Stimulated activated CD4-positive, alpha-beta T cell treated with anti-CD3 and anti-CD28 coated beads, Interleukin-2, amount 100 ng/mL, for 24 hours (primary cell): ENCODE measurements around the gene GRB7.
"Not testable (repeated sequence)": the region's sequence is repeated elsewhere in the genome, so short reads cannot be mapped to it uniquely, and the experiment has no call there.

Source experiments
- DNase-seq, 2 donors: peaks; one replicate each; pipeline ENCODE4 v3.0.0-alpha.2; 2020

GRB7 gene

GRCh38 chr17:39737760-39738567 is at the start of gene GRB7:
GRB7 (plus strand) TSS chr17:39737938; CDS start chr17:39742302, 4,364 bp downstream.
- DNase-seq, result no peak

GRCh38 chr17:39688475-39688835 is 49.3 kb upstream of the GRB7 start:
- DNase-seq, result no peak

DNA sequence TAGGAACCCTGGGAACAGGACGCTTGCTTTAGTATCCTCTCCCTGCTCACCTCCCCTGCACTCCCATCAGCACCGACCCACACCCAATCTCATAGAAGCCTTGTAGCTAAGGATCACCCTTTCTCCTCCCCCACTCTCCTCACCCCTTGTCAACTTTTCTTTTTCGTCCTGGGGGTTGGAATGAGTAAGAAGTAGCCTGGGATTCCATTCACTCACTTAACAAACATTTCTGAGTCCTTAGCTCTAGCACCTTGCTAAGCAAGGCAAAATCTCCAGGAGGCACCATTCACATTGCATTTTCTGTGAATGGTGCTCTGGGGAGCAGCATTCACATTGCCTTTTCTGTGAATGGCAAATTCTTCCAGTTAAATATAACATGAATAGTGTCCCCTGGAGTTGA is 48.8 kb upstream of the GRB7 start:
- no peak for DNase-seq

DNA sequence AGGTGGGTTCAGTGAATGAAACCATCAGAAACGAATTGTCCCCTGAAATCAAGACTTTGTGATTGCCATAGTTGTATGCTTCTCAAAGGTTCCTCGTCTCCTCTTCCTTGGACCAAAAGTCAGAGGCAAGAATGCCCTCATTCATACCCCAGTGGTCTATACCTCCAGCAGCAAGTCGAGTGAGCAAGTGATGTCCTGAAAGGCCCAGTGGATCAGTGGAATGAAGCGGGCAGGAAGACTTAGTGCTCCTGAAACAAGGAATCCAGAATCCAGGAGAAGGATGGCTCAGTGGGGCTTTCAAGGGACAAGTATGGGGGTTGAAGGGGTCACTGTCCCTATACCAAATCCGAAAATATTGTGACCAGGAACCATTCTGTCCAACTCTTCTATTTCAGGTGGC is 43.1 kb upstream of the GRB7 start:
- no peak for DNase-seq

DNA sequence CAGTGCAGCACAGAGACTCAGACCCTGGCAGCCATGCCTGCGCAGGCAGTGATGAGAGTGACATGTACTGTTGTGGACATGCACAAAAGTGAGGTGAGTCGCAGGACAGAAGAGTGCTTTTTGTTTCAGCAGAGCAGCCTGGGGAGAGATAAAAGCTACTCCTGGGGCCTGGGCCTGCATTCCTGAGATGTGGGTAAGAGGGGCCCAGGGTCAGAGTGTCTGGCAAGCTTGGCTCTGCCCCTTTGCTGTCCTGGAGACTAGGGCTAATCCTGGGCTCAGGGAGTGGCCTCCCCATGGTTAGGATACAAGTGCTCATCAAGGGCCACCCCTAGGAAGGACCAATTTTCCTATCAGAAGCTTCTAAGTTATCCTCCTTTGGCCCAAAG is 42.7 kb upstream of the GRB7 start:
- DNase-seq, result no peak

- DNase-seq, result no peak
These were observed 41.0 kb upstream of the GRB7 start for GRCh38 chr17:39696731-39697130.

DNA sequence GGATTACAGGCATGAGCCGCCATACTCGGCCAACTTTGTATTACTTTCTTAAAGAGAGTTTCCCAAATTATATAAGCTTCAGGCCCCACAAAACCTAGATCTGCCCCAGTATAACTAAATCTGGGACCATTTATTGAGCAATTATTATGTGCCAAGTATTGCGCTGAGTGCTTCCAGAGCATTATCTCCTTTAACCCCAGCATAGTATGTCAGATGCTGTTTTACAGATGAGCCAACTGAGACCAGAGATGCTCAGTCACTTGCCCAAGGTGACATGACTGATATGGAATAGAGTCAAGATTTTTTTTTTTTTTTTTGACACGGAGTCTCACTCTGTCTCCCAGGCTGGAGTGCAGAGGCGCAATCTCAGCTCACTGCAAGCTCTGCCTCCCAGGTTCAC is 39.8 kb upstream of the GRB7 start:
- DNase-seq, result no peak

DNA sequence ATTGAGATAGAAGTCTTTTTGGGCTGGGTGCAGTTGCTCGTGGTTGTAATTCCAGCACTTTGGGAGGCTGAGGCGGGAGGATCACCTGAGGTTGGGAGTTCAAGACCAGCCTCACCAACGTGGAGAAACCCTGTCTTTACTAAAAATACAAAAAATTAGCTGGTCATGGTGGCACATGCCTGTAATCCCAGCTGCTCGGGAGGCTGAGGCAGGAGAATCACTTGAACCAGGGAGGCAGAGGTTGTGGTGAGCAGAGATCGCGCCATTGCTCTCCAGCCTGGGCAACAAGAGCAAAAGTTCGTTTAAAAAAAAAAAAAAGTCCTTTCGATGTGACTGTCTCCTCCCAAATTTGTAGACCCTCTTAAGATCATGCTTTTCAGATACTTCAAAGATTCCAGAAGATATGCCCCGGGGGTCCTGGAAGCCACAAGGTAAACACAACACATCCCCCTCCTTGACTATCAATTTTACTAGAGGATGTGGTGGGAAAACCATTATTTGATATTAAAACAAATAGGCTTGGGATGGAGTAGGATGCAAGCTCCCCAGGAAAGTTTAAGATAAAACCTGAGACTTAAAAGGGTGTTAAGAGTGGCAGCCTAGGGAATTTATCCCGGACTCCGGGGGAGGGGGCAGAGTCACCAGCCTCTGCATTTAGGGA is 38.5 kb upstream of the GRB7 start:
- not testable (repeated sequence) for DNase-seq

GRCh38 chr17:39699818-39700147 is 38.0 kb upstream of the GRB7 start, which contains the start of gene ERBB2:
ERBB2 (plus strand) TSS chr17:39700064; CDS start chr17:39700239, 175 bp downstream.
- no peak for DNase-seq

- DNase-seq, result no peak
These were observed 37.4 kb upstream of the GRB7 start for GRCh38 chr17:39700148-39700987.

GRCh38 chr17:39701012-39701783 is 36.5 kb upstream of the GRB7 start:
- DNase-seq, result no peak

DNA sequence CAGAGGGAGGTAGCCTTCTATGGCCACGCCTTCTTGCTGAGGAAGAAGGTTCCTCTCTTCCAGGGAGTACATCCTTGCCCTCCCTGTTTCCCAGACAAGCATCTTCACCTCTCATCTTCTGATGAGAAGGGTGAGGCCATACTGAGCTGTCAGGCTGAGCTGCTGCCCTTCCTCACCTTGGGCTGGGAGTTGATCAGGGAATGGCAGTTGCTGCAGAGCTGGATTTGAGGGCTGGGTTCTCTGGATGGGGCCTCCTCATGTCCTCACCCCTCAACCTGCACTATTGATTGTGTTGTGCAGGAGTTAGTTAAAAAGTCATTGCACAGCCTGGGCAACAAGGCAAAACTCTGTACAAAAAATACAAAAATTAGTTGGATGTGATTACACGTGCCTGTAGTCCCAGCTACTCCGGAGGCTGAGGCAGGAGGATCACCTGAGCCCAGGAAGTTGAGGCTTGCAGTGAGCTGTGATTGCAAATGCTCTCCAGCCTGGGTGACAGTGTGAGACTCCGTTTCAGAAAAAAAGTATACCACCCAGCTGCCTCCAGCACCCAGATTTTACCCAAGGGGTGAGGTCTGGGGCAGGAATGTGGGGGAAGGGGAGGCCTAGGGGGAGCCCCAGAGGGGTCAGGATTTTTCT is 35.8 kb upstream of the GRB7 start:
- no peak for DNase-seq

DNA sequence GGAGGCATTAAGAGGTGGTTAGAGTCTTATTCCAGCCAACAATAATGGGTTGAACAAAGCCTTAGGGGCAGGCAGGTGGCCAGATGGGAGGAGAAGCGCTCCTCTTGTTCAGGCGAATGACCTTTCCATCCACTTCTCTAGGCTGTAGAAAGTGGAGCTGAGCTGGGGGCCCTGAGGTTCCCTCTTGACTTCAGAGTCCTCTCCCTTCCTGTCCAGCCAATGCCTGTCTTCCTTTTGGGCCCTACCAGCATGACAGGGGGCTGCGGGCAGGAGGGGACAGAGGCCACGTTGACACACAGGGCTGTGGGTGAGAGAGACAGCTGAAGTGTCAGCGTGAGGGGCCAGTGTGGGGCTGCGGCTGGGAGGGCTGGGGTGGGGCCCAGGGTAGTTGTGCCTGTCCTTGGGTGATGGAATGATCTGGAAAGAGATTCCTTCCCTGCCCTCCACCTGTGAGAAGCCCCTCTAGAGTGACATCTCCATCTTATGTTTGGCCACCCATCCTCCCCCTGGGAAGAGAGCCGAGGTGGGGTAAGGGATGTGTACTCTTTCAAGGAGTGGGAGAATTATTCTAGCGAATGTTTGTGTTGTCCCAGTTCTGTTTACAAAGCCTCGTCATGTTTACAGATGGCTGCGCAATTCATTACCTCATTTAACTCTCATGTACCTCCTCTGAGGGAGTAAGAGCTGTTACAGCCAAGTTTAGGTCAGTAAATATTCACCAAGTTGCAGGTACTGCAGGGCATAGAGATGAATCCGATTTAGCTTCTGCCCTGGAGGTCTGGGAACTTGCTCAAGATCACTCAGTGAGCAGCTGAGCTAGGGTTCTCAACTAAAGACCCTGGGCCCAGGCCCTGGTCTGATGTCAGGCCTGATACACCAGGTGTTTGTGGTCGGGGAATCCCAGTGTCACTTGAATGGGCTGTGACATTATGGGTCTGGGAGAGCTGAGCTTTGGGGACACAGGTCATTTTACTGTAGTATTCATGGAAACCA is 34.5 kb upstream of the GRB7 start:
- DNase-seq, result no peak

DNA sequence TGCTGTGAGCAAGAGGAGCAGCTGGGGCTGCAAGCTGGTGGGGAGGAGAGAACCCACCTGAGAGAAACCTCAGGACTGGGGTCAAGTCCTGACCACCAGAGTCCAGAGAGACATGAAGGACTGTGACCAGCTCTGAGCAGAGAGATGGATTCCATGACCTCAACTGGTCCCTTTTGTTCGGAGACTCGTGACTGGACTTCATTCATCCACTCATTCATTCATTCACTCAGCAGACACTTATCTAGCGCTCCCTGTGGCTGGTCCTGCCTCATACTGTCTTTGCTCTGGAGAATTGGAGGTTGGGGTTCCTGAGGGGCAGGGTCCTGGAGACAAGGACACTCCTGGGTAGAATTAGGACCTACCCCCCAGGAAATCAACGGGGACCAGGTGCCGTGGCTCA is 33.8 kb upstream of the GRB7 start:
- no peak for DNase-seq

GRCh38 chr17:39704821-39705551 is 32.8 kb upstream of the GRB7 start:
- no peak for DNase-seq

GRCh38 chr17:39705786-39706348 is 31.9 kb upstream of the GRB7 start:
- DNase-seq, result no peak

DNA sequence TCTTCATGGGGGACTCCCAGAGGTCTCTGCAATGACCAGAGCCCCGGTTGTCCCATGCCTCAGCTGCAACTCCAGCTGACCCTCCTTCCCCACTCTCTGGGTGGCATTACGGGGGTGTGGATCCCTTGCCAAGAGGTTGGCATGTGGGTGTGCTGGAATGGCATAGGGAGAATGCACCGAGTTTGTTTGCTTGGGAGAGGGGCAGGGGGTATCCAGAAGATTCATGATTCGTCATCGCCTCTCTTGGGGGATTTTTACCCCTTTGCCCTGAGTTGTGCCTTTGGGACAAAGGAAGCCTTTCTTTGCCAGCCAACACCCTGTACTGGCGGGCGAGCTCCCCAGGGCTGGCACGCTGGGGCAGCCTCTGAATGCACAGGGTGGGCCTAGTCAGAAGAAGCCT is 31.4 kb upstream of the GRB7 start:
- DNase-seq, result no peak

DNA sequence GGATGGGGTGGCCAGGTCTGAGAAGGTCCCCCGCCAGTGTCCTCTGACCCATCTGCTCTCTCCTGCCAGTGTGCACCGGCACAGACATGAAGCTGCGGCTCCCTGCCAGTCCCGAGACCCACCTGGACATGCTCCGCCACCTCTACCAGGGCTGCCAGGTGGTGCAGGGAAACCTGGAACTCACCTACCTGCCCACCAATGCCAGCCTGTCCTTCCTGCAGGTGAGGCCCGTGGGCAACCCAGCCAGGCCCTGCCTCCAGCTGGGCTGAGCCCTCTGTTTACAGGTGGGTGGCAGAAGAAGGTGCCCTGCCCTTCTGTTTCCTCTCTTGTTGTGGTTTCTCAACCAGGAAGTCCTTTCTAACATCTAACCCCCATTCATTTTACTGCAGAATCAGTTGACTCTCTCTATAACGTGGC is 30.8 kb upstream of the GRB7 start:
- no peak for DNase-seq

GRCh38 chr17:39709319-39709997 is 28.3 kb upstream of the GRB7 start:
- no peak for DNase-seq
